ENCODE results near the gene DNASE1L3. TPM values are rescaled to one million over a fixed set of nuclear protein-coding genes. Genes with fewer than 3 reads are reported as not detected.

DNASE1L3 gene
- total and polyA plus RNA-seq, 2 of the 8 experiments (the other 6 are each of a cell fraction or from before 2014, with no cell fraction given), result not detected

DNA sequence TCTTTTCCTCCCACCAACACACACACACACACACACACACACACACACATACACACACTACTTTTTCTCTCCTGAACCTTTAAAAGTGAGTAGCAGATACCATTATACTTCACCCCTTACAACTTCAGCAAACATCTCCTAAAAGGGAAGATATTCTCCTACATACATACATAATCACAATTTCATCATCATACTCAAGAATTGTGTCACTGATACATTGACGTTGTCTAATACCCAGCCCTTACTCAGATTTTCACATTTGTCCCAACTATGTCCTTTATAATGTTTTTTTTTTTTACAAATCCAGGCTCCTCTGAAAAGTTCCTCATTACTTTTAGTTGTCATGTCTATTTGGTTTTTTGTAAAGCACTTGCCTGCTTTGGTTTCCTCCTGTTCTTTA, 45.3 kb upstream of the DNASE1L3 start (continued):
- TF ChIP-seq, protein P1, sequence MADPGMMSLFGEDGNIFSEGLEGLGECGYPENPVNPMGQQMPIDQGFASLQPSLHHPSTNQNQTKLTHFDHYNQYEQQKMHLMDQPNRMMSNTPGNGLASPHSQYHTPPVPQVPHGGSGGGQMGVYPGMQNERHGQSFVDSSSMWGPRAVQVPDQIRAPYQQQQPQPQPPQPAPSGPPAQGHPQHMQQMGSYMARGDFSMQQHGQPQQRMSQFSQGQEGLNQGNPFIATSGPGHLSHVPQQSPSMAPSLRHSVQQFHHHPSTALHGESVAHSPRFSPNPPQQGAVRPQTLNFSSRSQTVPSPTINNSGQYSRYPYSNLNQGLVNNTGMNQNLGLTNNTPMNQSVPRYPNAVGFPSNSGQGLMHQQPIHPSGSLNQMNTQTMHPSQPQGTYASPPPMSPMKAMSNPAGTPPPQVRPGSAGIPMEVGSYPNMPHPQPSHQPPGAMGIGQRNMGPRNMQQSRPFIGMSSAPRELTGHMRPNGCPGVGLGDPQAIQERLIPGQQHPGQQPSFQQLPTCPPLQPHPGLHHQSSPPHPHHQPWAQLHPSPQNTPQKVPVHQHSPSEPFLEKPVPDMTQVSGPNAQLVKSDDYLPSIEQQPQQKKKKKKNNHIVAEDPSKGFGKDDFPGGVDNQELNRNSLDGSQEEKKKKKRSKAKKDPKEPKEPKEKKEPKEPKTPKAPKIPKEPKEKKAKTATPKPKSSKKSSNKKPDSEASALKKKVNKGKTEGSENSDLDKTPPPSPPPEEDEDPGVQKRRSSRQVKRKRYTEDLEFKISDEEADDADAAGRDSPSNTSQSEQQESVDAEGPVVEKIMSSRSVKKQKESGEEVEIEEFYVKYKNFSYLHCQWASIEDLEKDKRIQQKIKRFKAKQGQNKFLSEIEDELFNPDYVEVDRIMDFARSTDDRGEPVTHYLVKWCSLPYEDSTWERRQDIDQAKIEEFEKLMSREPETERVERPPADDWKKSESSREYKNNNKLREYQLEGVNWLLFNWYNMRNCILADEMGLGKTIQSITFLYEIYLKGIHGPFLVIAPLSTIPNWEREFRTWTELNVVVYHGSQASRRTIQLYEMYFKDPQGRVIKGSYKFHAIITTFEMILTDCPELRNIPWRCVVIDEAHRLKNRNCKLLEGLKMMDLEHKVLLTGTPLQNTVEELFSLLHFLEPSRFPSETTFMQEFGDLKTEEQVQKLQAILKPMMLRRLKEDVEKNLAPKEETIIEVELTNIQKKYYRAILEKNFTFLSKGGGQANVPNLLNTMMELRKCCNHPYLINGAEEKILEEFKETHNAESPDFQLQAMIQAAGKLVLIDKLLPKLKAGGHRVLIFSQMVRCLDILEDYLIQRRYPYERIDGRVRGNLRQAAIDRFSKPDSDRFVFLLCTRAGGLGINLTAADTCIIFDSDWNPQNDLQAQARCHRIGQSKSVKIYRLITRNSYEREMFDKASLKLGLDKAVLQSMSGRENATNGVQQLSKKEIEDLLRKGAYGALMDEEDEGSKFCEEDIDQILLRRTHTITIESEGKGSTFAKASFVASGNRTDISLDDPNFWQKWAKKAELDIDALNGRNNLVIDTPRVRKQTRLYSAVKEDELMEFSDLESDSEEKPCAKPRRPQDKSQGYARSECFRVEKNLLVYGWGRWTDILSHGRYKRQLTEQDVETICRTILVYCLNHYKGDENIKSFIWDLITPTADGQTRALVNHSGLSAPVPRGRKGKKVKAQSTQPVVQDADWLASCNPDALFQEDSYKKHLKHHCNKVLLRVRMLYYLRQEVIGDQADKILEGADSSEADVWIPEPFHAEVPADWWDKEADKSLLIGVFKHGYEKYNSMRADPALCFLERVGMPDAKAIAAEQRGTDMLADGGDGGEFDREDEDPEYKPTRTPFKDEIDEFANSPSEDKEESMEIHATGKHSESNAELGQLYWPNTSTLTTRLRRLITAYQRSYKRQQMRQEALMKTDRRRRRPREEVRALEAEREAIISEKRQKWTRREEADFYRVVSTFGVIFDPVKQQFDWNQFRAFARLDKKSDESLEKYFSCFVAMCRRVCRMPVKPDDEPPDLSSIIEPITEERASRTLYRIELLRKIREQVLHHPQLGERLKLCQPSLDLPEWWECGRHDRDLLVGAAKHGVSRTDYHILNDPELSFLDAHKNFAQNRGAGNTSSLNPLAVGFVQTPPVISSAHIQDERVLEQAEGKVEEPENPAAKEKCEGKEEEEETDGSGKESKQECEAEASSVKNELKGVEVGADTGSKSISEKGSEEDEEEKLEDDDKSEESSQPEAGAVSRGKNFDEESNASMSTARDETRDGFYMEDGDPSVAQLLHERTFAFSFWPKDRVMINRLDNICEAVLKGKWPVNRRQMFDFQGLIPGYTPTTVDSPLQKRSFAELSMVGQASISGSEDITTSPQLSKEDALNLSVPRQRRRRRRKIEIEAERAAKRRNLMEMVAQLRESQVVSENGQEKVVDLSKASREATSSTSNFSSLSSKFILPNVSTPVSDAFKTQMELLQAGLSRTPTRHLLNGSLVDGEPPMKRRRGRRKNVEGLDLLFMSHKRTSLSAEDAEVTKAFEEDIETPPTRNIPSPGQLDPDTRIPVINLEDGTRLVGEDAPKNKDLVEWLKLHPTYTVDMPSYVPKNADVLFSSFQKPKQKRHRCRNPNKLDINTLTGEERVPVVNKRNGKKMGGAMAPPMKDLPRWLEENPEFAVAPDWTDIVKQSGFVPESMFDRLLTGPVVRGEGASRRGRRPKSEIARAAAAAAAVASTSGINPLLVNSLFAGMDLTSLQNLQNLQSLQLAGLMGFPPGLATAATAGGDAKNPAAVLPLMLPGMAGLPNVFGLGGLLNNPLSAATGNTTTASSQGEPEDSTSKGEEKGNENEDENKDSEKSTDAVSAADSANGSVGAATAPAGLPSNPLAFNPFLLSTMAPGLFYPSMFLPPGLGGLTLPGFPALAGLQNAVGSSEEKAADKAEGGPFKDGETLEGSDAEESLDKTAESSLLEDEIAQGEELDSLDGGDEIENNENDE (IDR thresholded peaks at IDR 0.05; ENCODE audit: insufficient replicate concordance, low read length), result no peak
- TF ChIP-seq CTBP2 (IDR thresholded peaks at IDR 0.05; ENCODE audit: borderline replicate concordance, insufficient read depth, insufficient read length, low read length) (no peak), SP4 (IDR thresholded peaks at IDR 0.05; ENCODE audit: low read length) (no peak), MAX (IDR thresholded peaks at IDR 0.05) (no peak), SIN3A (conservative IDR thresholded peaks at IDR 0.05 in 1 of 2, IDR thresholded peaks at IDR 0.05 in 1 of 2; ENCODE audit: low read depth in 1 of 2, low read length in 2 of 2) (no peak), RAD21 (IDR thresholded peaks at IDR 0.05 in 1 of 2, conservative IDR thresholded peaks at IDR 0.05 in 1 of 2; ENCODE audit: low read depth in 2 of 2, low read length in 2 of 2) (no peak), SUZ12 (IDR thresholded peaks at IDR 0.05; ENCODE audit: low read length) (no peak), KDM5A (IDR thresholded peaks at IDR 0.05; ENCODE audit: low read length) (no peak), USF2 (IDR thresholded peaks at IDR 0.05; ENCODE audit: low read length) (no peak), CEBPB (IDR thresholded peaks at IDR 0.05; ENCODE audit: low read depth, low read length) (no peak)

Data from H1 (cell line).